HG02623 (cell line): Measurements from ENCODE around the gene GMIP.

Source experiments
- ATAC-seq: cut with Tn5 transposase; IDR thresholded peaks from one replicate; pipeline ENCODE4 v1.9.1; 2021; ENCODE audit warnings: moderate library complexity; ENCODE audit not compliant: unreplicated experiment

Gene GMIP

GRCh38 chr19:19579533-19580361 is 63.7 kb downstream of the GMIP start:
- ATAC-seq = no peak
